Measurements from ENCODE around the gene RPP30. TPM values are rescaled to one million over a fixed set of nuclear protein-coding genes. Genes with fewer than 3 reads are reported as not detected.

RPP30 gene
- total and polyA plus RNA-seq, 9 of the 15 experiments (the other 6 are each of a cell fraction or from before 2014, with no cell fraction given) = 37.3 to 170 (median 69.1) TPM

- H2AFZ ChIP-seq (ENCODE audit: low read depth, low read length) = no peak overlapping the region
- H3K27ac ChIP-seq (ENCODE audit: extremely low read depth, low read depth, low read length) = no peak overlapping the region
- H3K4me1 ChIP-seq (replicated peaks in 1 of 2; ENCODE audit: control insufficient read depth in 2 of 2, insufficient read depth in 2 of 2, low read length in 2 of 2) = no peaks in the 10 kb centered on the region; a peak in 1 of 5 replicates
- in situ Hi-C loops (cut with MboI) (loop anchor here (25.0 kb wide), 1 partner anchor 997 kb away; the partner anchor contains the start of genes BTAF1 and FGFBP3), intact Hi-C loops (cut with micrococcal nuclease) (no loop called here)
- no peak for TF ChIP-seq HIVEP1 (CRISPR knock-in tag; IDR thresholded peaks at IDR 0.05)
- TF ChIP-seq, protein P1, sequence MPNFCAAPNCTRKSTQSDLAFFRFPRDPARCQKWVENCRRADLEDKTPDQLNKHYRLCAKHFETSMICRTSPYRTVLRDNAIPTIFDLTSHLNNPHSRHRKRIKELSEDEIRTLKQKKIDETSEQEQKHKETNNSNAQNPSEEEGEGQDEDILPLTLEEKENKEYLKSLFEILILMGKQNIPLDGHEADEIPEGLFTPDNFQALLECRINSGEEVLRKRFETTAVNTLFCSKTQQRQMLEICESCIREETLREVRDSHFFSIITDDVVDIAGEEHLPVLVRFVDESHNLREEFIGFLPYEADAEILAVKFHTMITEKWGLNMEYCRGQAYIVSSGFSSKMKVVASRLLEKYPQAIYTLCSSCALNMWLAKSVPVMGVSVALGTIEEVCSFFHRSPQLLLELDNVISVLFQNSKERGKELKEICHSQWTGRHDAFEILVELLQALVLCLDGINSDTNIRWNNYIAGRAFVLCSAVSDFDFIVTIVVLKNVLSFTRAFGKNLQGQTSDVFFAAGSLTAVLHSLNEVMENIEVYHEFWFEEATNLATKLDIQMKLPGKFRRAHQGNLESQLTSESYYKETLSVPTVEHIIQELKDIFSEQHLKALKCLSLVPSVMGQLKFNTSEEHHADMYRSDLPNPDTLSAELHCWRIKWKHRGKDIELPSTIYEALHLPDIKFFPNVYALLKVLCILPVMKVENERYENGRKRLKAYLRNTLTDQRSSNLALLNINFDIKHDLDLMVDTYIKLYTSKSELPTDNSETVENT (CRISPR knock-in tag; IDR thresholded peaks at IDR 0.05) = no peak
- TF ChIP-seq HDAC3 (IDR thresholded peaks at IDR 0.05; ENCODE audit: borderline replicate concordance, partially characterized antibody) = no peak
- TF ChIP-seq CSDE1 (IDR thresholded peaks at IDR 0.05) = no peak
- 35% methylated on average over 9 of the region's 10 CpGs for WGBS (ENCODE audit: insufficient coverage, low coverage, missing lambda C conversion rate)
- no peak overlapping the region for H3K4me2 ChIP-seq (ENCODE audit: insufficient read depth, low read length)
- no peak overlapping the region for H3K4me3 ChIP-seq
- H3K9me3 ChIP-seq (replicated peaks; ENCODE audit: control insufficient read depth, insufficient read depth, low read depth, low read length) = no peaks in the 10 kb centered on the region
- no peak overlapping the region for H3K9ac ChIP-seq (ENCODE audit: insufficient read depth in 1 of 2, low read depth in 2 of 2, low read length in 2 of 2)
- peaks cover 4 to 5% of the 10 kb centered on the region in 2 experiments; a peak in 2 of 5 replicates for H3K27me3 ChIP-seq (ENCODE audit: control insufficient read depth in 2 of 2, insufficient read depth in 2 of 2, low read length in 2 of 2)
- ATAC-seq = no peak
- no peak for DNase-seq (ENCODE audit: extremely low read depth in 1 of 4, low spot score in 3 of 4)
- POLR2A ChIA-PET = interaction anchor here (1.1 kb wide), 1 partner anchor 11 kb away, joined by 4 read pairs; no protein-coding TSS in a partner anchor
- no TSS peak for BruUV-seq (replicated peaks)
- no peaks in the 10 kb centered on the region for H3K36me3 ChIP-seq (ENCODE audit: control insufficient read depth, insufficient read depth, low read length)
- CTCF ChIA-PET (ENCODE audit: low intra/inter-chr PET ratio) = no interaction called here
- no peaks in the 10 kb centered on the region for H4K20me1 ChIP-seq (replicated peaks; ENCODE audit: control insufficient read depth, insufficient read depth, low read length)
- no peak for FAIRE-seq
- no peaks in the 10 kb centered on the region for H3K9me1 ChIP-seq (ENCODE audit: control insufficient read depth, insufficient read depth, low read length)
- H3K79me2 ChIP-seq (ENCODE audit: control insufficient read depth, insufficient read depth, low read length) = no peaks in the 10 kb centered on the region
These were observed 43.4 kb downstream of the RPP30 start for GRCh38 chr10:90914992-90915765.

Data from K562 (cell line).